ENCODE data around the gene CBFB.

DNA sequence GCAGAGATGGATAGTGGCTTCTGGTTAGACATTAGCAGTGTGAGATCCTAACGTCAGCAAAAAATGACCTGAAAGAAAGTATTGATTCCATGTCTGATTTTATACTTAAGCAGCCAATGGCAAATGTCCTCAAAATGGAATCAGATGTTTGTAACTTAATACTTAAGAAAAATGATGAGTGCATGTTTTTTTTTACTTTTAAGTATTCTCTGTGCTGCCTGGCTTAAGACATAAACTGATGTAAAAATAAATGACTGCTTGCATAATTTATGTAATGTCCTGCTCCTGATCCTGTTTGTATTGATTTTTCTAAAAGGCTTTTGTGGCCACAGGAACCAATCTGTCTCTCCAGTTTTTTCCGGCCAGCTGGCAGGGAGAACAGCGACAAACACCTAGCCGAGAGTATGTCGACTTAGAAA lies 7.4 kb downstream of the CBFB start:
- TF ChIP-seq, protein P1, sequence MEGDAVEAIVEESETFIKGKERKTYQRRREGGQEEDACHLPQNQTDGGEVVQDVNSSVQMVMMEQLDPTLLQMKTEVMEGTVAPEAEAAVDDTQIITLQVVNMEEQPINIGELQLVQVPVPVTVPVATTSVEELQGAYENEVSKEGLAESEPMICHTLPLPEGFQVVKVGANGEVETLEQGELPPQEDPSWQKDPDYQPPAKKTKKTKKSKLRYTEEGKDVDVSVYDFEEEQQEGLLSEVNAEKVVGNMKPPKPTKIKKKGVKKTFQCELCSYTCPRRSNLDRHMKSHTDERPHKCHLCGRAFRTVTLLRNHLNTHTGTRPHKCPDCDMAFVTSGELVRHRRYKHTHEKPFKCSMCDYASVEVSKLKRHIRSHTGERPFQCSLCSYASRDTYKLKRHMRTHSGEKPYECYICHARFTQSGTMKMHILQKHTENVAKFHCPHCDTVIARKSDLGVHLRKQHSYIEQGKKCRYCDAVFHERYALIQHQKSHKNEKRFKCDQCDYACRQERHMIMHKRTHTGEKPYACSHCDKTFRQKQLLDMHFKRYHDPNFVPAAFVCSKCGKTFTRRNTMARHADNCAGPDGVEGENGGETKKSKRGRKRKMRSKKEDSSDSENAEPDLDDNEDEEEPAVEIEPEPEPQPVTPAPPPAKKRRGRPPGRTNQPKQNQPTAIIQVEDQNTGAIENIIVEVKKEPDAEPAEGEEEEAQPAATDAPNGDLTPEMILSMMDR (conservative IDR thresholded peaks at IDR 0.05; ENCODE audit: low read depth, low read length), result no peak
- no peak for TF ChIP-seq EZH2 (IDR thresholded peaks at IDR 0.05; ENCODE audit: low read length, unreplicated experiment)

Data from PC-3 (cell line).